Fibroblast of pulmonary artery (primary cell): ENCODE results near the gene NKAIN4.

Experiments used
- DNase-seq: peaks from one replicate; pipeline ENCODE4 v3.0.0-alpha.2; 2010; ENCODE audit warnings: low read depth
- H3K4me3 ChIP-seq: replicated peaks from 2 replicates; pipeline ENCODE4 v1.5.1; 2011; ENCODE audit warnings: low read depth, mild to moderate bottlenecking, control low read depth, low read length, moderate library complexity
- TF ChIP-seq, protein P1 (sequence below): IDR thresholded peaks from 2 replicates; pipeline ENCODE4 v1.5.1; 2011; ENCODE audit warnings: mild to moderate bottlenecking, control low read depth, low read length, inconsistent platforms; ENCODE audit errors: missing control alignments

Gene NKAIN4

DNA sequence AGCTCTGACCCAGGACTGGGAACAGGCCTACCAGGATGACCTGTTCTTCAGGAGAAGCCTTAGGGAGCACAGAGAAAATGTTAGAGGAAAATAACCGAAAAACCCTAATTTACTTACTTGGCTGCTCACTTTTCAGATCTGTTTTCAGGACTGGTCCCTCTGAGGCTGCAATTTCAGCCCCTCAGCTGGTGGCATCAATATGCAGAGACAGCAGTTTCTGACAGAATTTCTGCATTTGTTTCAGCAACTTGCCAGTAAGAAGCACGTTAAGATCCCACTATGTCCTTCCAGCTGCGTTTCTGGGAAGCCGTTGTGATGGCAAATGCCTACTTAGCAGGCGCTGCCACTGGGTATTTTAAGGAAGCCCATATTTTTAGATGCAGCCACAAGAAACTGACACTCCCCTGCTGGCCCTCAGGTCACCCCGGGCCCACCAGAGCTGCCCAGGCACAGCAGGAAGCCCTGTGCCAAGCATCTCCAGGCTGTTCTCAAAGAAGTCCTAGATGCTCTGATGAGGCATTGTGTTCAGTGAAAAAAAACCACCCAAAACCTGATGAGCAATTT, 45.8 kb downstream of the NKAIN4 start:
- H3K4me3 ChIP-seq: no peak overlapping the region
- TF ChIP-seq, protein P1, sequence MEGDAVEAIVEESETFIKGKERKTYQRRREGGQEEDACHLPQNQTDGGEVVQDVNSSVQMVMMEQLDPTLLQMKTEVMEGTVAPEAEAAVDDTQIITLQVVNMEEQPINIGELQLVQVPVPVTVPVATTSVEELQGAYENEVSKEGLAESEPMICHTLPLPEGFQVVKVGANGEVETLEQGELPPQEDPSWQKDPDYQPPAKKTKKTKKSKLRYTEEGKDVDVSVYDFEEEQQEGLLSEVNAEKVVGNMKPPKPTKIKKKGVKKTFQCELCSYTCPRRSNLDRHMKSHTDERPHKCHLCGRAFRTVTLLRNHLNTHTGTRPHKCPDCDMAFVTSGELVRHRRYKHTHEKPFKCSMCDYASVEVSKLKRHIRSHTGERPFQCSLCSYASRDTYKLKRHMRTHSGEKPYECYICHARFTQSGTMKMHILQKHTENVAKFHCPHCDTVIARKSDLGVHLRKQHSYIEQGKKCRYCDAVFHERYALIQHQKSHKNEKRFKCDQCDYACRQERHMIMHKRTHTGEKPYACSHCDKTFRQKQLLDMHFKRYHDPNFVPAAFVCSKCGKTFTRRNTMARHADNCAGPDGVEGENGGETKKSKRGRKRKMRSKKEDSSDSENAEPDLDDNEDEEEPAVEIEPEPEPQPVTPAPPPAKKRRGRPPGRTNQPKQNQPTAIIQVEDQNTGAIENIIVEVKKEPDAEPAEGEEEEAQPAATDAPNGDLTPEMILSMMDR: no peak
- DNase-seq: no peak

DNA sequence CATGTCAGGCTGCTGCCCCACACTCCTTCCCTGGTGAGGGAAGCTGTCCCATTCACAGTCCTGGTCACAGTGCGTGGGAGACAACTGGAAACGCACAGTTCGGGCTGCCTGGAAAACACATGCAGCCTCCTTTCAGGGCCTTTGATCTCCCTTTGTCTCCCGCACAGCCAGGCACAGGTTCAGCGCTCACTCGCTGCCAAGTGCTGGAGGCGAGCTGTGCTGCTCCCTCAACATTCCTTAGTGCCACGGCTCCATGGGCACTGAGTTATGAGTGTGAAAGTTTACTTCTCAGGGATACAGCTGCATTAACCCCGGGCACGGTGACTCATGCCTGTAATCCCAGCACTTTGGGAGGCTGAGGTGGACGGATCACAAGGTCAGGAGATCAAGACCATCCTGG, 47.4 kb downstream of the NKAIN4 start:
- no peak overlapping the region for H3K4me3 ChIP-seq
- DNase-seq: no peak
- TF ChIP-seq, protein P1: no peak

DNA sequence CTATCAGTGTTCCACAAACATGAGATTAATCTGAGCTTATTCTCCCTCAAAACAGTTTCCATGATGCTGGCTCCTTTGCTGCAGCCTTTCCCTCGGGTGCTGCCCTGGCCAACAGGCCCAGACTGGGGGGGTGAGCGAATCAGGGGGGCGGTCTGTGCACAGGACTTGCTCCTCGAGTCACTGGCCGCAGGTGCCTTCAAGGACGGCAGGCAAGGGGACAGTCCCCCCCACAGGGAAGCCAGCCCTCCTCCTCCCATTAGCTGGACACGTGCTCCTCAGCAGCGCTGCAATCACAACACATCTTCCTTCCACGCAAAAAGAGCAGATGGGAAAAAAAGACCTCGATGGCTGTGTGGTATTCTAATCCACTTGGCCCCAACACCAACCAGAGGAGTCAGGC, 48.4 kb downstream of the NKAIN4 start:
- H3K4me3 ChIP-seq: no peak overlapping the region
- TF ChIP-seq, protein P1: no peak

DNA sequence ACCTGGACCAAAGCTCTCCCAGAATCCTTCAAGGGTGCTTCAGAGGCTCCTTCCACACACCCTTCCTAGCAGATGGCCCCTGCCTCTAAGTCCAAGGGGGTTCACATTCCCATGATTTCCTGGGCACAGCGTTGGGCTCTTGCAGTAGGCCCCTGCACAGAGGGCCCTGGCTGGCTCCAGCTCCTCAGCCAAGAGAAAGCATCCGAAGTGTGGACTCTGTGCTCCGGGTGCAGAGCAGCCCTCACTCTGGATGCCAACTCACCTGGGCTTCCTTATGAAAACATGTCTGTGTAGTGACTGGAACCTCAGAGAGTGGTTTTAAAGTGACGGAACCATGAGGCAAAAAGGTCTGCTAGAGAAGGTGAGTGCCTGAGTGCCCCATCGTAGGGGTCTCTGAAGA, 49.9 kb downstream of the NKAIN4 start:
- TF ChIP-seq, protein P1: no peak
- no peak for DNase-seq
- H3K4me3 ChIP-seq: no peak overlapping the region

More for the DNA sequence above, 48.4 kb downstream of the NKAIN4 start:
- DNase-seq: no peak

DNA sequence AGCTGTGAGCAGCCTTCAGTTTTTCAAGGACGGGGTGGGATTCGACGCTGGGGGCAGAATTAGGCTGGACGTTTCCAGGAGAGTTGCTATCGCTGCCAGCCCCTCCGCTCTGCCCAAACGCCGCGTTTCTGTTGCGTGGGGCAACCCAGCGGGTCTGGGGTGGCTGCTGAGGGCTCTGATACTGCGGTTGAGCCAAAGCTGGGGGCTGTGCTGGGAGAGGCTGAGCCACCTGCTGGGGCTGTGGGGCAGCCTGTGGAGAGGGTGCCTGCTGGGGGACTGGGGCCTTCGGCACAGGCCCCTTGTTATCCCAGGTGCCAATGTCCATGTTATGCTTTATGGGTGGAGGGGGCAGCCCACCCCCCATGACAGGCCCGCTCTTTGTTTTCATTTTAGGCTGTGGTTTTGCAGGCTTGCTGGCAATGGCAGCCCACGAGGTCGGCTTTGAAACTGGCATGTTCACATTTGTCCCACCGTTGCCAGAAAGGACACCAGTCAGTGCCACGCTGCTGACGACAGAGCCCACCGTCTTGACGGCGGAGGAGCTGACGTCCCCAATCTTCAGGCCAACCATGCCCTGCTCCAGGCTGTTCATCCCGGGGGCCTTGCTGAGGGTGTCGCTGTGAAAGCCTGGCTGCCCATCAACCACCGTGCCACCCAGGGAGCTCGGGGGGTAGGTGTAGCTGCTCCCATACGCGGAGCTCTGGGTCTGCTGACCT, 51.3 kb downstream of the NKAIN4 start:
- H3K4me3 ChIP-seq: no peak overlapping the region
- TF ChIP-seq, protein P1: no peak

DNA sequence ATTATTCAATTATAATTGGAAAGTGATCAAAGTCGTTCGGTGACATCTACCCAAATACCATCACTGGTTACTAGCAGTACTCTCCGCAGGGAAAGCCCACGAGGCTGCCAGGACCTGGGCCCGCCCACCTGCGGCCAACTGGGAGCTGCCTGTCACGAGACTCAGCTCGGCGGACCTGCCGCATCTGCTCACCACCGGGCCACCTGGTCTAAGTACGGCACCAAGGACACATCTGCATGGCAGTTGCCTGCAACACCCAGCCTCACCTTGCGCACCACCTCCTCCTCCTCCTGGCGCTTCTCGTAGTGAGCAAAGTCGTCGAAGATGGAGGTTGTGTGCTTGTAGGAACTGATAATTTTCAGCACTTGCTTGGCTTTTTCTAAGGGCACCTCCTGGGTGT, 52.2 kb downstream of the NKAIN4 start:
- no peak overlapping the region for H3K4me3 ChIP-seq
- TF ChIP-seq, protein P1: no peak
- DNase-seq: no peak

More for the DNA sequence above, 51.3 kb downstream of the NKAIN4 start:
- no peak for DNase-seq

DNA sequence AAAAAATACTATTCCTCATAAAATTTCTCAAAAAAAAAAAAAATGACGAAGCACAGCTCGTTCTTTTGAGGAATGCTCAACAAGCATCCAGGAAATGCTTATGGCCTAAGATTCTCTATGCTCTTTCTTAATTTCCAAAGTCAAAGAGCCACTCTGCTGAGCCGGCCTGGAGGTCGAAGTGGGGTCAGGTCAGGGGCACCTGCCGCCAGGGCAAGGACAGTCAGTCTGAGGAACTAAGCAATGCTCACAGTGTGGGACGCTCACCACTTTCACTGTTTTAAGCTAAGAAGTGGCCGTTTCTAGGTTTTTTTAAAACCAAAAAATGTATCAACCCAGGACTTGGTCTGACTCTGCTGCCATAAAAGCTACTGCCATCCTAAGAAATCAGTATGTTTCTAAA, 55.7 kb downstream of the NKAIN4 start:
- H3K4me3 ChIP-seq: no peak overlapping the region
- no peak for DNase-seq
- TF ChIP-seq, protein P1: no peak
